Measurements from ENCODE around the gene CHD3.

The CHD3 gene

GRCh38 chr17:7888184-7888920 lies at the start of gene CHD3:
Gene CHD3, plus strand, starts transcription at chr17:7888789. Its CDS starts 212 bp downstream, at chr17:7889001.
- no peak for DNase-seq (ENCODE audit: low spot score)
- no peak for TF ChIP-seq CTCF (IDR thresholded peaks at IDR 0.05; ENCODE audit: extremely low read depth, missing control alignments)

GRCh38 chr17:7839190-7839875 lies 49.3 kb upstream of the CHD3 start:
- DNase-seq (ENCODE audit: low spot score) = no peak

GRCh38 chr17:7839876-7840261 lies 48.7 kb upstream of the CHD3 start:
- TF ChIP-seq CTCF (IDR thresholded peaks at IDR 0.05; ENCODE audit: extremely low read depth, missing control alignments) = no peak
- no peak for DNase-seq (ENCODE audit: low spot score)

More at GRCh38 chr17:7839190-7839875, 49.3 kb upstream of the CHD3 start:
- no peak for TF ChIP-seq CTCF (IDR thresholded peaks at IDR 0.05; ENCODE audit: extremely low read depth, missing control alignments)

- TF ChIP-seq CTCF (IDR thresholded peaks at IDR 0.05; ENCODE audit: extremely low read depth, missing control alignments) = no peak
- no peak for DNase-seq (ENCODE audit: low spot score)
Measured at GRCh38 chr17:7840441-7840840, 48.1 kb upstream of the CHD3 start.

DNA sequence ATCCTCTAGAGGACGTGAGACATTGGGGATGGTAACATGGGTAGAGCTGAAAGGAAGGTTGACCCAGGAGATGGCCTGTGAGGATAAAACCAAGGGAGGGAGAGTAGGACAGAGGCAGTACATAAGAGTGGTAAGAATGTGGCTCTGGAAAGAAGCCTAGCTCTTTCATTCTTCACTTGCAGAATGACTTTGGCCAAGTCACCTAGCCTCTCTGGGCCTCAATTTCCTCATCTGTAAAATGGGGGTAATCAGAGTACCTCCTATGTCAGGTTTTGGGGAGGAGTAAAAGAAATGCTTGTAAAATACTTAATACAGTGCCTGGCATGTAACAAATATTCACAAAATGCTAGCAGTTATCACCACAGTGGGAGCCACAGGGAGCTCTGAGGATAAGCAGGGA lies 47.7 kb upstream of the CHD3 start:
- DNase-seq (ENCODE audit: low spot score) = no peak
- no peak for TF ChIP-seq CTCF (IDR thresholded peaks at IDR 0.05; ENCODE audit: extremely low read depth, missing control alignments)

DNA sequence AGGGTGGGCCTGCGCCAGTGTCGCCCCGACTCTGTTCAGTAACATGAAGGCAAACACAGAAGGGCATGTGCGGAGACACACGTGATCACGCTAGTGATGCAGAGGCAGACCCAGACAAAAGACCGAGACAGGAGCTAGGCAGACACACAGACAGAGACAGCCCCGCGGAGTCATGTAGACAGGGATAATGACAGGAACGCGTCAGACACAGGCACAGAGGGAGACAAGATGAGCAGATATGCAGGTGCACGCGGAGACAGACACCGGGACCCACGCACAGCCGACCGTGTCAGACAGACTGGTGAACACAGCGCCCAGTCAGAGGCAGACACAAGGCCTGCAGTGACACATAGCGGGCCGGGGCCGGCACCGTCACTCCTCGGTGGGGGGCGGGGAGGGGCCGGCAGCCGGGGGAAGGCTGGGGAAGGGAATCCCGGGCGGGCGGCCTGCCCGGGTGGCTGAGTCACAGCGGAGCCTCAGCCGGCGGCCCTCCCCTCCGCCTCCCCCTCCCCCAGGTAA lies 47.1 kb upstream of the CHD3 start:
- peak; percentile 14 for TF ChIP-seq CTCF (IDR thresholded peaks at IDR 0.05; ENCODE audit: extremely low read depth, missing control alignments)
- peak; percentile 58 for DNase-seq (ENCODE audit: low spot score)

- DNase-seq (ENCODE audit: low spot score) = peak; percentile 82
- no peak for TF ChIP-seq CTCF (IDR thresholded peaks at IDR 0.05; ENCODE audit: extremely low read depth, missing control alignments)
Measured at GRCh38 chr17:7841915-7842379, 46.6 kb upstream of the CHD3 start.
